Liver (tissue), 9 donors: ENCODE data around the gene KCNT1. TPM values are rescaled to one million over a fixed set of nuclear protein-coding genes. Genes with fewer than 3 reads are reported as not detected.

Experiments
- DNase-seq: peaks from one replicate; pipeline ENCODE4 v3.0.0-alpha.2; 2017; ENCODE audit warnings: low spot score
- H3K27ac ChIP-seq, 2 donors: one replicate each; pipeline ENCODE4 v1.7.0; 2013; ENCODE audit warnings: inconsistent platforms in 2 of 2, low read length in 2 of 2, control low read depth in 1 of 2, low read depth in 1 of 2, mild to moderate bottlenecking in 1 of 2
- H3K27me3 ChIP-seq, 4 donors: one replicate each; pipeline versions ENCODE4 v1.6.1 to v1.7.0; 2013; ENCODE audit warnings: low read length in 3 of 4, inconsistent platforms in 1 of 4, mild to moderate bottlenecking in 1 of 4, moderate library complexity in 1 of 4; ENCODE audit not compliant: control insufficient read depth in 4 of 4, insufficient read depth in 4 of 4
- H3K36me3 ChIP-seq, 4 donors: one replicate each; pipeline versions ENCODE4 v1.6.1 to v1.7.0; 2013; ENCODE audit warnings: low read length in 3 of 4, mild to moderate bottlenecking in 3 of 4, low read depth in 1 of 4, moderate library complexity in 1 of 4; ENCODE audit not compliant: control insufficient read depth in 4 of 4, insufficient read depth in 3 of 4
- H3K4me1 ChIP-seq, 4 donors: one replicate each; pipeline versions ENCODE4 v1.6.1 to v1.7.0; 2013; ENCODE audit warnings: low read length in 3 of 4, mild to moderate bottlenecking in 3 of 4, moderate library complexity in 1 of 4; ENCODE audit not compliant: control insufficient read depth in 4 of 4, insufficient read depth in 4 of 4
- H3K4me3 ChIP-seq, 3 donors: one replicate each; pipeline versions ENCODE4 v1.6.1 to v1.7.0; 2013; ENCODE audit warnings: low read length in 3 of 3, control low read depth in 1 of 3, low read depth in 1 of 3, mild to moderate bottlenecking in 1 of 3
- H3K9ac ChIP-seq, 2 donors: one replicate each; pipeline ENCODE4 v1.7.0; 2013; ENCODE audit warnings: low read length in 2 of 2, mild to moderate bottlenecking in 2 of 2, moderate library complexity in 2 of 2, control low read depth in 1 of 2, low read depth in 1 of 2
- H3K9me3 ChIP-seq, 4 donors: one replicate each; pipeline versions ENCODE4 v1.6.1 to v1.7.0; 2013; ENCODE audit warnings: low read length in 3 of 4; ENCODE audit not compliant: control insufficient read depth in 4 of 4
- CTCF ChIP-seq: fragments of 150-350 bp; IDR thresholded peaks from 2 replicates; pipeline ENCODE4 v1.5.1; 2017; ENCODE audit warnings: improper control_type of control experiment, low read depth, low read length; ENCODE audit not compliant: missing input control
- EGR1 ChIP-seq, 2 donors: IDR thresholded peaks; 2 replicates each; pipeline ENCODE4 v1.6.1; 2016 to 2018; ENCODE audit warnings: antibody characterized with exemption in 2 of 2, low read depth in 2 of 2
- FOXA1 ChIP-seq: IDR thresholded peaks from 2 replicates; pipeline ENCODE4 v1.6.1; 2016; ENCODE audit warnings: antibody characterized with exemption
- FOXA2 ChIP-seq: IDR thresholded peaks from 2 replicates; pipeline ENCODE4 v1.6.1; 2016; ENCODE audit warnings: antibody characterized with exemption
- GABPA ChIP-seq, 2 donors: IDR thresholded peaks in 1 of 2; conservative IDR thresholded peaks in 1 of 2; 2 replicates each; pipeline ENCODE4 v1.6.1; 2016; ENCODE audit warnings: antibody characterized with exemption in 2 of 2, mild to moderate bottlenecking in 1 of 2, moderate library complexity in 1 of 2
- HNF4A ChIP-seq, 2 donors: conservative IDR thresholded peaks; 2 replicates each; pipeline ENCODE4 v1.6.1; 2016; ENCODE audit warnings: antibody characterized with exemption in 2 of 2, mild to moderate bottlenecking in 2 of 2
- HNF4G ChIP-seq: IDR thresholded peaks from 2 replicates; pipeline ENCODE4 v1.6.1; 2016; ENCODE audit warnings: antibody characterized with exemption
- JUND ChIP-seq, 2 donors: IDR thresholded peaks; 2 replicates each; pipeline ENCODE4 v1.6.1; 2016; ENCODE audit warnings: antibody characterized with exemption in 2 of 2
- MAX ChIP-seq: IDR thresholded peaks from 2 replicates; pipeline ENCODE4 v1.6.1; 2016; ENCODE audit warnings: antibody characterized with exemption
- NR2F2 ChIP-seq: IDR thresholded peaks from 2 replicates; pipeline ENCODE4 v1.6.1; 2016; ENCODE audit warnings: antibody characterized with exemption
- RAD21 ChIP-seq, 2 donors: IDR thresholded peaks; 2 replicates each; pipeline ENCODE4 v1.6.1; 2016; ENCODE audit warnings: antibody characterized with exemption in 2 of 2, mild to moderate bottlenecking in 2 of 2
- RXRA ChIP-seq, 2 donors: IDR thresholded peaks; 2 replicates each; pipeline ENCODE4 v1.6.1; 2017 to 2018; ENCODE audit warnings: antibody characterized with exemption in 2 of 2, mild to moderate bottlenecking in 1 of 2
- SP1 ChIP-seq: IDR thresholded peaks from 2 replicates; pipeline ENCODE4 v1.6.1; 2018; ENCODE audit warnings: antibody characterized with exemption, mild to moderate bottlenecking
- TAF1 ChIP-seq: conservative IDR thresholded peaks from 2 replicates; pipeline ENCODE4 v1.6.1; 2016; ENCODE audit warnings: antibody characterized with exemption, mild to moderate bottlenecking
- YY1 ChIP-seq: IDR thresholded peaks from 2 replicates; pipeline ENCODE4 v1.6.1; 2016; ENCODE audit warnings: antibody characterized with exemption, mild to moderate bottlenecking
- WGBS: extraction: QIAGEN DNeasy Blood & Tissue Kit; methylation state at CpG from one replicate; pipeline ENCODE4 v1.1.7; 2013; 5-methylcytosine and 5-hydroxymethylcytosine counted together
- polyA plus RNA-seq, 2 donors: library from polyadenylated mRNA; stranded (reverse) in 1 of 2; unstranded in 1 of 2; fragments of 200-250 nt in 1 of 2; fragments of >200 nt in 1 of 2; fragmentation: Nextera tagmentation in 1 of 2; extraction: Ambion mirVana in 1 of 2; gene quantifications; one replicate each; pipeline versions ENCODE4 v1.2.1 to v1.2.3, GENCODE V29; 2013 to 2015
- total RNA-seq, 2 donors: library from RNA; depleted of rRNA; stranded (reverse); fragments of >200 nt; gene quantifications; one replicate each; pipeline ENCODE4 v1.2.3, GENCODE V29; 2014
- TF ChIP-seq, protein P1 (sequence below): IDR thresholded peaks from 2 replicates; pipeline ENCODE4 v1.6.1; 2016; ENCODE audit warnings: antibody characterized with exemption, mild to moderate bottlenecking
- TF ChIP-seq, protein P2 (sequence below): IDR thresholded peaks from 2 replicates; pipeline ENCODE4 v1.6.1; 2016; ENCODE audit warnings: antibody characterized with exemption
- TF ChIP-seq, protein P3 (sequence below): IDR thresholded peaks from 2 replicates; pipeline ENCODE4 v1.6.1; 2016; ENCODE audit warnings: antibody characterized with exemption
- donor health status: healthy.
- donor health status: healthy.
- donor health status: healthy.
- donor health status: healthy.
- donor health status: healthy.

The KCNT1 gene
- total and polyA plus RNA-seq, 4 donors, result 0.08 TPM; not detected in 2

- TF ChIP-seq, protein P1, sequence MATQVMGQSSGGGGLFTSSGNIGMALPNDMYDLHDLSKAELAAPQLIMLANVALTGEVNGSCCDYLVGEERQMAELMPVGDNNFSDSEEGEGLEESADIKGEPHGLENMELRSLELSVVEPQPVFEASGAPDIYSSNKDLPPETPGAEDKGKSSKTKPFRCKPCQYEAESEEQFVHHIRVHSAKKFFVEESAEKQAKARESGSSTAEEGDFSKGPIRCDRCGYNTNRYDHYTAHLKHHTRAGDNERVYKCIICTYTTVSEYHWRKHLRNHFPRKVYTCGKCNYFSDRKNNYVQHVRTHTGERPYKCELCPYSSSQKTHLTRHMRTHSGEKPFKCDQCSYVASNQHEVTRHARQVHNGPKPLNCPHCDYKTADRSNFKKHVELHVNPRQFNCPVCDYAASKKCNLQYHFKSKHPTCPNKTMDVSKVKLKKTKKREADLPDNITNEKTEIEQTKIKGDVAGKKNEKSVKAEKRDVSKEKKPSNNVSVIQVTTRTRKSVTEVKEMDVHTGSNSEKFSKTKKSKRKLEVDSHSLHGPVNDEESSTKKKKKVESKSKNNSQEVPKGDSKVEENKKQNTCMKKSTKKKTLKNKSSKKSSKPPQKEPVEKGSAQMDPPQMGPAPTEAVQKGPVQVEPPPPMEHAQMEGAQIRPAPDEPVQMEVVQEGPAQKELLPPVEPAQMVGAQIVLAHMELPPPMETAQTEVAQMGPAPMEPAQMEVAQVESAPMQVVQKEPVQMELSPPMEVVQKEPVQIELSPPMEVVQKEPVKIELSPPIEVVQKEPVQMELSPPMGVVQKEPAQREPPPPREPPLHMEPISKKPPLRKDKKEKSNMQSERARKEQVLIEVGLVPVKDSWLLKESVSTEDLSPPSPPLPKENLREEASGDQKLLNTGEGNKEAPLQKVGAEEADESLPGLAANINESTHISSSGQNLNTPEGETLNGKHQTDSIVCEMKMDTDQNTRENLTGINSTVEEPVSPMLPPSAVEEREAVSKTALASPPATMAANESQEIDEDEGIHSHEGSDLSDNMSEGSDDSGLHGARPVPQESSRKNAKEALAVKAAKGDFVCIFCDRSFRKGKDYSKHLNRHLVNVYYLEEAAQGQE, result no peak
- no peak for TF ChIP-seq TAF1
- TF ChIP-seq CTCF, result no peak
- TF ChIP-seq YY1, result no peak
Measured at GRCh38 chr9:135664266-135664665, 37.7 kb upstream of the KCNT1 start (continued).

DNA sequence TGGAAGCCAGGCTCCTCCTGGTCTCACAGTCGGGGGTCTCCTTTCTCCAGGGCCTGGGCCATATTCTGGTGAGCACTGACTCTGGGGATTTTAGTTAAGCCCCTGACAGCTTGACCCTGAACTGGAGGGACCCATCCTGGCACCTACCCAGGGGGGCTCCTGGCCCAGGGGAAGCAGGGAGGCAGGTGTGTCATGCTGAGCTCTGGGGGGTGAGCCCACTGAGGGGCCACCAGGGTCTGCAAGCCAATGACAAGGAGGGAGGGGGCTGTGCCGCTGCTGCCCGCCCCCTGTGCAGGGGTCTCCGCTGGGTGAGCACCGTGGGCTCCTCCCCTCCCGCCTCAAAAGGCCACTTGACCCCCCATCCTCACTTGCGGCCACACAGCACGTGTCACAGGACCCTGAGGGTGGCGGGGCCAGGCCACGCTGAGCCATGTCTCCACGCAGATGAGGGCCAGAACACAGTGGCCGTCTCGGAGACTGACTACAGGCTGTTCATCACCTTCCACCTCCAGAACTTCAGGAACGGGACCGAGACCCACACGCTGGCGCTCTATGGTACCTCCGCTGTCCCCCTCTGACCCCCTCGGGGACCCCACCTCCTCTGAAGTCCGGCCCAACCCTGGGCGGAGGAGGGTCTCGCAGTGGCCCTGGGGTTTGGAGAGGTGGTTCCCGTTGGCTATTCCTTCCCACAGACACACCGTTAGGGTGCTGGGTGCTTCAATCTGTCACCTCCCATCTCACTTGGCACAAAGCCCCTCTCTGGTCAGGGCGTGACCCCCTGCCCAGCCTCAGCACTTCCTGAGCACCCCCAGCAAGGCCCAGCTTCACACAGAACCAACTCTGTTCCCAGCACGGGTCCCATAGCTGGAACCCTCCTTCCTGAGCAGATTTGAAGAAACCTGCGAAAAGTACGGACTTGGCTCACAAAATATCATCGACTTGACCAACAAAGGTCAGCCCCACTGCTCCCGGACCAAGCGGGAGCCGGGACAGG lies 36.9 kb upstream of the KCNT1 start:
- Histone ChIP-seq H3K36me3 (no peaks in the 10 kb centered on the region), H3K4me1 (no peaks in the 10 kb centered on the region), H3K9me3 (no peaks in the 10 kb centered on the region), H3K27ac (no peak overlapping the region), H3K4me3 (no peak overlapping the region), H3K9ac (no peak overlapping the region), H3K27me3 (no peaks in the 10 kb centered on the region)
- WGBS, result 77% methylated on average over 32 of the region's 32 CpGs
- DNase-seq, result no peak
- TF ChIP-seq FOXA2, result no peak
- TF ChIP-seq, protein P2, sequence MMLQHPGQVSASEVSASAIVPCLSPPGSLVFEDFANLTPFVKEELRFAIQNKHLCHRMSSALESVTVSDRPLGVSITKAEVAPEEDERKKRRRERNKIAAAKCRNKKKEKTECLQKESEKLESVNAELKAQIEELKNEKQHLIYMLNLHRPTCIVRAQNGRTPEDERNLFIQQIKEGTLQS, result no peak
- no peak for TF ChIP-seq SP1
- TF ChIP-seq FOXA1, result no peak
- no peak for TF ChIP-seq HNF4A (conservative IDR thresholded peaks at IDR 0.05)
- no peak for TF ChIP-seq RXRA (IDR thresholded peaks at IDR 0.05)
- no peak for TF ChIP-seq HNF4G
- TF ChIP-seq EGR1 (IDR thresholded peaks at IDR 0.05; ENCODE audit: low read depth in 2 of 2), result no peak
- TF ChIP-seq, protein P3, sequence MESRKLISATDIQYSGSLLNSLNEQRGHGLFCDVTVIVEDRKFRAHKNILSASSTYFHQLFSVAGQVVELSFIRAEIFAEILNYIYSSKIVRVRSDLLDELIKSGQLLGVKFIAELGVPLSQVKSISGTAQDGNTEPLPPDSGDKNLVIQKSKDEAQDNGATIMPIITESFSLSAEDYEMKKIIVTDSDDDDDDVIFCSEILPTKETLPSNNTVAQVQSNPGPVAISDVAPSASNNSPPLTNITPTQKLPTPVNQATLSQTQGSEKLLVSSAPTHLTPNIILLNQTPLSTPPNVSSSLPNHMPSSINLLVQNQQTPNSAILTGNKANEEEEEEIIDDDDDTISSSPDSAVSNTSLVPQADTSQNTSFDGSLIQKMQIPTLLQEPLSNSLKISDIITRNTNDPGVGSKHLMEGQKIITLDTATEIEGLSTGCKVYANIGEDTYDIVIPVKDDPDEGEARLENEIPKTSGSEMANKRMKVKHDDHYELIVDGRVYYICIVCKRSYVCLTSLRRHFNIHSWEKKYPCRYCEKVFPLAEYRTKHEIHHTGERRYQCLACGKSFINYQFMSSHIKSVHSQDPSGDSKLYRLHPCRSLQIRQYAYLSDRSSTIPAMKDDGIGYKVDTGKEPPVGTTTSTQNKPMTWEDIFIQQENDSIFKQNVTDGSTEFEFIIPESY, result no peak
- TF ChIP-seq TAF1, result no peak
- TF ChIP-seq MAX, result no peak
- no peak for TF ChIP-seq JUND (IDR thresholded peaks at IDR 0.05)
- TF ChIP-seq CTCF, result no peak
- no peak for TF ChIP-seq GABPA (IDR thresholded peaks at IDR 0.05 in 1 of 2, conservative IDR thresholded peaks at IDR 0.05 in 1 of 2)
- no peak for TF ChIP-seq YY1
- TF ChIP-seq RAD21 (IDR thresholded peaks at IDR 0.05), result no peak
- TF ChIP-seq NR2F2, result no peak
- TF ChIP-seq, protein P1, result no peak
